ENCODE measurements around the gene THOC1.

THOC1 gene

GRCh38 chr18:217532-218336, 50.1 kb downstream of the THOC1 start:
- Histone ChIP-seq H3K27me3 (ENCODE audit: insufficient read depth, low read depth, severe bottlenecking) (no peaks in the 10 kb centered on the region), H3K9me3 (ENCODE audit: severe bottlenecking) (no peaks in the 10 kb centered on the region), H3K27ac (no peak overlapping the region), H3K36me3 (peaks cover 69% of the 10 kb centered on the region), H3K4me3 (ENCODE audit: low read depth, low read length) (no peak overlapping the region)
- DNase-seq: no peak
- TF ChIP-seq CTCF (IDR thresholded peaks at IDR 0.05; ENCODE audit: low read depth, low read length): no peak

GRCh38 chr18:215448-216010, 52.3 kb downstream of the THOC1 start:
- H3K27ac ChIP-seq: no peak overlapping the region
- TF ChIP-seq CTCF (IDR thresholded peaks at IDR 0.05; ENCODE audit: low read depth, low read length): no peak
- H3K4me3 ChIP-seq (ENCODE audit: low read depth, low read length): no peak overlapping the region
- peaks cover 75% of the 10 kb centered on the region for H3K36me3 ChIP-seq
- no peak for DNase-seq
- H3K9me3 ChIP-seq (ENCODE audit: severe bottlenecking): no peaks in the 10 kb centered on the region
- H3K27me3 ChIP-seq (ENCODE audit: insufficient read depth, low read depth, severe bottlenecking): no peaks in the 10 kb centered on the region

GRCh38 chr18:213966-214365, 53.9 kb downstream of the THOC1 start:
- Histone ChIP-seq H3K36me3 (peaks cover 83% of the 10 kb centered on the region), H3K27me3 (ENCODE audit: insufficient read depth, low read depth, severe bottlenecking) (no peaks in the 10 kb centered on the region), H3K9me3 (ENCODE audit: severe bottlenecking) (no peaks in the 10 kb centered on the region), H3K4me3 (ENCODE audit: low read depth, low read length) (no peak overlapping the region), H3K27ac (no peak overlapping the region)
- TF ChIP-seq CTCF (IDR thresholded peaks at IDR 0.05; ENCODE audit: low read depth, low read length): no peak
- no peak for DNase-seq

- no peak for TF ChIP-seq CTCF (IDR thresholded peaks at IDR 0.05; ENCODE audit: low read depth, low read length)
- H3K27me3 ChIP-seq (ENCODE audit: insufficient read depth, low read depth, severe bottlenecking): no peaks in the 10 kb centered on the region
- no peak overlapping the region for H3K4me3 ChIP-seq (ENCODE audit: low read depth, low read length)
- H3K27ac ChIP-seq: no peak overlapping the region
- peaks cover 83% of the 10 kb centered on the region for H3K36me3 ChIP-seq
- H3K9me3 ChIP-seq (ENCODE audit: severe bottlenecking): no peaks in the 10 kb centered on the region
- no peak for DNase-seq
Measured at GRCh38 chr18:213505-213904, 54.3 kb downstream of the THOC1 start.

- Histone ChIP-seq H3K36me3 (peaks cover 78% of the 10 kb centered on the region), H3K27ac (no peak overlapping the region), H3K27me3 (ENCODE audit: insufficient read depth, low read depth, severe bottlenecking) (no peaks in the 10 kb centered on the region), H3K4me3 (ENCODE audit: low read depth, low read length) (no peak overlapping the region), H3K9me3 (ENCODE audit: severe bottlenecking) (no peaks in the 10 kb centered on the region)
- DNase-seq: no peak
- TF ChIP-seq CTCF (IDR thresholded peaks at IDR 0.05; ENCODE audit: low read depth, low read length): no peak
Measured at GRCh38 chr18:212780-213179, 55.1 kb downstream of the THOC1 start.

Data from WERI-Rb-1 (cell line).